ENCODE data around the gene INIP. TPM values are rescaled to one million over a fixed set of nuclear protein-coding genes. Genes with fewer than 3 reads are reported as not detected.
A peak's percentile ranks its signal among the peaks of the same experiment; 100 is the strongest.

Gene INIP
- 10 to 100 TPM; 33.1 to 36.2 (median 36.1) TPM for polyA plus RNA-seq (ENCODE audit: insufficient read length in 3 of 3)

DNA sequence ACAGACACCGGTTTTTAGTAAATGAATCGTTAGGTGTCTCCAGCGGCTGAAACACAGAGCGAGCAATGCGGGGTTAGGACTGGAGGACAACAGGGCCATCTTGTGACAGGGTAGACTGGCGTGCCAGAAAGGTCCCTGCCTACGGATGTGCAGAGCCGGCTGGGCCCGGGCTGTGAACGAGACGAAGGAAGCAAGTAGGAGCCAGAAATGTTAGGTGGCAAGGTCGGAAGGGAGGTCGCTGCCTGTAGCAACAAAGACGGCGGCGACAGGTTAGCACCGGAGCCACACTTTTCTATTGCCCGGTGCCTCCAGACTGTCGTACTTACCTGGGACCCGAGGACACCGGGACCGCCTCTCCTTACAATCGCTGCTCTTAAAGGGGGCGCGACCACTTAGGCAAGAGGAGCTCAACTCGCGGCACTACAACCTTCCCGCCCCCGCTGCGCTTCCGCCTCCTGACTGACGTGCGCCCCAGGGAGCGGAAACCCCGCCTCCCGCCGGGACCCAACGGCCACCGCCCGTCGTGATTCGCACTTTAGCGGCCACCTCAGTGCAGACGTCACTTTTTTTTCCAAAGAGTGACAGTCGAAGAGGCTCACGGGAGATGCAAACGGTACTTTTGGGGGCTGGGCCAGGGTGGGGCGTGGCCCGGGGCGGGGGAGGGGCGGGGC, at the start of gene INIP:
Gene INIP, minus strand, starts transcription at position 457 of the 671 bp plus-strand sequence. CDS start 1,632 bp downstream, outside the sequence.
- peak; percentile 86 to 96 (median 91) for DNase-seq (ENCODE audit: low read depth in 3 of 3, low spot score in 2 of 3)

GRCh38 chr9:112765281-112765680, 47.4 kb upstream of the INIP start:
- no peak for DNase-seq (ENCODE audit: low read depth in 3 of 3, low spot score in 2 of 3)

GRCh38 chr9:112764837-112765236, 46.9 kb upstream of the INIP start:
- no peak for DNase-seq (ENCODE audit: low read depth in 3 of 3, low spot score in 2 of 3)

DNA sequence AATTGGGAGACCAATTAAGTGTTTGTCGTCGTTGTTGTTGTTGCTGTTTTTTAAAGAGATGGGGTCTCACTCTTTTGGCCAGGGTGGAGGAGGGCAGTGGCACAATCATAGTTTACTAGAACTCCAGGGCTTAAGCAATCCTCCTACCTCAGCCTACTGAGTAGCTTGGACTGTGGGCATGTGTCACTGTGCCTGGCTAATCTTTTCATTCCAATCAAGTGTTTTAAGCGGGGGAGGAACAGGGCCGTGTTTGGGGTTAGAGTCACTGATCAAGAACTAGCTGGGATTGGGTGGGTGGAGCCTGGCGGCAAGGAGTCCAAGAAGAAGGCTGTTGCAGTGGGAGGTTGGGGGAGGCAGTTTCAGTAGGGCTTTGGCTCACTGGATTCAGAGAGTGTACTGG, 46.4 kb upstream of the INIP start:
- no peak for DNase-seq (ENCODE audit: low read depth in 3 of 3, low spot score in 2 of 3)

DNA sequence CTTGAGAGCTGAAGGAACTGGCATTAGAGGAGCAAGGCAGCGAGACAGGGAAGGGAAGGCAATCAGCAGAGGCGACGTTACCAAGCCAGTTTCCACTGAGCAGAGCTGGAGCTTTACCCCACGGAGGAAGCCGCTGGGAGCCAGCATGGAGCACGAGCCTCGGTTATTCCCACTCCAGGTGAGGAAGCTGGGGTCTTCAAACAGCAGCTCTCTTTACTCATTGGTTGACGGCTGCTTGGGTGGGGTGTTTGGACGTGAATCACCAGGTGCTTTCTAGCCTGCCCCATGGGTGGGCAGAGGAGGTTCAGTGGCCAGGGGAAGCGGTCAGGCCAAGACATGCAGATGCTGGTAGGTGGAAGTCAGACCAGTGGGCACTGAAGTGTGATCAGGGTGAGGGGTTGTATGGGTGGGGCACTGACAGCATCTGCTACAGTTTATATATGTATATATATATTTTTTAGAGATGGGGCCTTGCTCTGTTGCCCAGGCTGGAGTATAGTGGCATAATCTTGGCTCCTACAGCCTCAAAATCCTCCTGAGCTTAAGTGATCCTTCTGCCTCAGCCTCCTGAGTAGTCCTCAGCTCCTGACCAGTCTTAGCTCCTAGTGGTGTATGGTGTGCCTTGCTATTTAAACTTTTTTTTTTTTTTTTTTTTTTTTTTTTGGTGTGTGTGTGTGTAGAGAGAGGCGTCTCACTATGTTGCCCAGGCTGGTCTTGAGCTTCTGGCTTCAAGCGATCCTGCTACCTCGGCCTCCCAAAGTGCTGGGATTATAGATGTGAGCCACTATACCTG, 45.0 kb upstream of the INIP start:
- DNase-seq (ENCODE audit: low read depth in 3 of 3, low spot score in 2 of 3): no peak

GRCh38 chr9:112761912-112762655, 44.2 kb upstream of the INIP start:
- DNase-seq (ENCODE audit: low read depth in 3 of 3, low spot score in 2 of 3): no peak

- DNase-seq (ENCODE audit: low read depth in 3 of 3, low spot score in 2 of 3): no peak
Measured at GRCh38 chr9:112760821-112761220, 42.9 kb upstream of the INIP start.

DNA sequence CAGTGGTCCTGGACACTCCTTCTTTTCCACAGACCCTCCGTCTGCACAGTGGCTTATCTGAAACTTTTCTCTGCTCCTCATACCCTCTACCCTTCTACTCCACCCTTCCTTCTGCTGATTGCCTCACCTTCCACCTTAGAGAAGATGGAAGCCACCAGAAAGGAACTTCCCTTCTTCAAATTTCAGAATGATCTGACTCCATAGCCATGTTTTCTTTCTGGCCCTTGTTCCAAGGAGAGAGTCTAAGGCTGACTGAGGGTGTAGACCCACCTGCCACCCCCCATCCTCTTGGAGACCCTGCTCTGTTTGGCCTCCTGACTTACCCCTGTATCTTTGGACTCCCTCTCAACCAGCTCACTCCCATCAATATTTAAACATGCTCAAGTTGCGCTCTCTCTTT, 40.0 kb upstream of the INIP start:
- no peak for DNase-seq (ENCODE audit: low read depth in 3 of 3, low spot score in 2 of 3)

DNA sequence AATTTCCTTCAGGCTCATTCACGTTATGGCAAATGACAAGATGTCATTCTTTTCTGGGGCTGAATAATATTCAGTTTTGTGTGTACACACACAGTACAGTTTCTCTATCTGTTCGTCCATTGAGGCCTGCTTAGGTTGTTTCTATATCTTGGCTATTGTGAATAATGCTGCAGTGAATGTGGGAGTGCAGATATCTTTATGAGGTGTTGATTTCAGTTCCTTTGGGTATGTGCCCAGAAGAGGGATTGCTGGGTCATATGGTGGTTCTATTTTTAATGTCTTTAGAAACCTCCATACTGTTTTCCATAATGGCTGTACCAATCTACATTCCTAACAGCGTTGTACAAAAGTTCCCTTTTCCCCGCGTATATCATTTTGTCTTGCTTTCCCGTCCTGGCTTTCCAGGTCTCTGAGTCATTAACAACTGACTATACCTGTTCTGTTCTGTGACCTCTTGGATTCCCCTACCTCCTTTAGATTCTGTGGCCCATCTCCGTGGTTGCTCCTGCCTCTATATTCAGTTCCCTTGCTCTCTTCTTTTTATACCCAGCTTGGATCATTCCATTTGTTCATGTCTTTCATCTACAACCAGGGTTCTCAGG, 39.5 kb upstream of the INIP start:
- DNase-seq (ENCODE audit: low read depth in 3 of 3, low spot score in 2 of 3): no peak

DNA sequence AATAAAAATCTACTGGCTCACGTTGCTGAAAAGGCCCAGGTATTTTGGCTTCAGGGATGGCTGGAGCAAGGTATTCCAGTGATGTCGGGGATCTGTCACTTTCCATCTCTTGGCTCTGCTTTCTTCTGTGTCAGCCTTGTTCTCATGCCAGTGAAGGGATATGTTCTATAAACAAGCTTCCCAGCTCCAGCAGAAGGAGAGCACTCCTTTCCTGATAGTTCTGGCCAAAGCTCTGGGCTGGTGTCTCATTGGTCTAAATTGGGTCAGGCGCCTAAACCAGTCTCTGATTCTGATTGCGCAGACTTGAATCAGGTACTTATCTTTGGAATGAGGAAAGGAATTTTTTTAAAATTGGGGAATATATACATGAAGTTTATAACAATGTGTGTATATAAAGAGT, 37.8 kb upstream of the INIP start:
- no peak for DNase-seq (ENCODE audit: low read depth in 3 of 3, low spot score in 2 of 3)

GRCh38 chr9:112755016-112755427, 37.1 kb upstream of the INIP start:
- no peak for DNase-seq (ENCODE audit: low read depth in 3 of 3, low spot score in 2 of 3)

DNA sequence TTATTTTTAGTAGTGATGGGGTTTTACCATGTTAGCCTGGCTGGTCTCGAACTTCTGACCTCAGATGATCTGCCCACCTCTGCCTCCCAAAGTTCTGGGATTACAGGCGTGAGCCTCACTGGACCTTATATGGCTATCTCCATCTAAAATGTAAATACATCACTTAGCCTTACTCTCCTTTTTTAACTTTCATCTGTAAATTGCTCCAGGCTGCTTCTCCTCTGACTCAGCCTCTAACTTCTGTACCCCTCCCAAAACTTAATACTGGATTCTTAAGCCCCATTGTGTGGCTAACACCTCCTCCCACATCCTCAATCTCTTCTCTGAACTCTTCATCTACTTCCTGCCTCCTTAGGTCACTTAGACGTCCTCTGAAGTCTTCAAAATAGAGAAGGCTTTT, 36.7 kb upstream of the INIP start:
- no peak for DNase-seq (ENCODE audit: low read depth in 3 of 3, low spot score in 2 of 3)

- DNase-seq (ENCODE audit: low read depth in 3 of 3, low spot score in 2 of 3): no peak
Measured at GRCh38 chr9:112753725-112754124, 35.8 kb upstream of the INIP start.

- no peak for DNase-seq (ENCODE audit: low read depth in 3 of 3, low spot score in 2 of 3)
Measured at GRCh38 chr9:112752334-112753125, 34.6 kb upstream of the INIP start.

GRCh38 chr9:112751056-112751795, 33.3 kb upstream of the INIP start:
- DNase-seq (ENCODE audit: low read depth in 3 of 3, low spot score in 2 of 3): no peak

DNA sequence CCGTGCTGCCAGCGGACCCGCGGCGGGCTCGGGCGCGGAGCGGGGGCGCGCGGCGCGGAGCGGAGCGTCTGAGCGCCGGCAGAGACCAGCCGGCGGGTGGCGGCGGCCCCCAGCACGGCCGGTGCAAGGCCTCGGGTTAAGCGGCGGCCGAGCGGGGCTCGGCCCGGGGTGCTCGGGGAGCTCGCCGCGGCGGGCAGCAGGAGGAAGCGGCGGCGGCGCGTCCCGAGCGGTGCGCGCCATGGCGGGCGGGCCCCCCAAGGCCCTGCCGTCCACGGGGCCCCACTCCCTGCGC, 32.8 kb upstream of the INIP start:
- no peak for DNase-seq (ENCODE audit: low read depth in 3 of 3, low spot score in 2 of 3)

DNA sequence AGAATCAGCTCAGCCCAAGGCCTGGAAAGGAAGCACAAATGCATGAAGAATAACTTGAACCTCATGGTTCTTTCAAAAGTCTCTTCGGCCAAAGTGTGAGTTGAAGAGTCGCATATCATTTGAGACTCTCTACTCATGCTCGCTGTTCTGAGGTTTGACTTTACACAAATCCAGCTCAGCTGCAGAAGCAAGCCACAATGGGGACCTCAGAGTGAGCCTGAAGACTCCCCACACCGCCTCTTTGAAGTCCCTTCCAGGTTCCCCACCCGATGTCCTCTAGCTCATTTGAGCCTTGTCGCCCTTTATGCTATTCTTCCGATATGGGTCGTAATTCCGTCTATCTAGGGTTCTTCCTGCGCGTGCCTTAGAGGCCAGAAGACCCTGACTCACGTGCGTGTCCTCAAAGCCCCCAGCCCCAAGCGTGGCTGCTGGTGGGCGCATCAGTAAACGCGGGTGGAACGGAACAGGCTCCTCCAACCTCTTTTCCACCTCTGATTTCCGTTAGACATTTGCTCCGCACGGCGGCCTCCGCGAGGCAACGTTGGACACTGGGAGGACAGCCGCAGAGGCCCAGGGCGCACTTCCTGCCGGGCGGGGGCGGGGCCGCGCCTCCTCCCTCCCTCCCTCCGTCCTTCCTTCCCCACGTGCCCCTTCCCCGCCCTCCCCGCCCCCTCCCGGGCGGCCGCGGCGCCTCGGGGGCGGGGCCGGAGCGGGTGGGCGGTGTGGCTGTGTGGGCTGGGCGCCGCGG, 32.3 kb upstream of the INIP start, which contains the start of gene SNX30:
Gene SNX30, plus strand, starts transcription at position 745 of the 748 bp plus-strand sequence. CDS start 242 bp downstream, outside the sequence.
- peak; percentile 48 to 78 (median 75) for DNase-seq (ENCODE audit: low read depth in 3 of 3, low spot score in 2 of 3)

DNA sequence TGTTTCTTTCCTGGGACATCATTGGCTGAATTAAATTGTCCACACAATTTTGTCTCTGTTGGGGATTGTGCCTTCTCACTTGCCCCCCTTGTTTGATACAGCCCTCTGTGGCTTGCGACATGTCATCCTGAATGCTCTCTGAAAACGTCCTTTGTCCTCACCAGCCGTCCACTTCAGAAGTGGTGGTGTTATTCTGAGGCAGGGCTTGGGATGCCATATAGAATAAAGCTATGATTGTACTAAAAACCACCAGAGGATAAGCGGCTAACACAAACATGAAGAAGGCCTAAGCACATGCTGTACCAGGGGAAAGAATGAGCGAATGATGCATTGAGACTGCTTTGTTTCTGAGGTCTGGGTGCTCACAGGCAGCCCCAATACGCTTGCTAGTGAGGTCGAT, 29.2 kb upstream of the INIP start:
- no peak for DNase-seq (ENCODE audit: low read depth in 3 of 3, low spot score in 2 of 3)

- DNase-seq (ENCODE audit: low read depth in 3 of 3, low spot score in 2 of 3): no peak
Measured at GRCh38 chr9:112744177-112744576, 26.3 kb upstream of the INIP start.
